ENCODE measurements around the gene BIVM. TPM values are rescaled to one million over a fixed set of nuclear protein-coding genes. Genes with fewer than 3 reads are reported as not detected.
"Not testable (repeated sequence)": the region's sequence is repeated elsewhere in the genome, so short reads cannot be mapped to it uniquely, and the experiment has no call there.

BIVM gene
- total and polyA plus RNA-seq, 12 donors, result 6.1 to 32.9 (median 15.9) TPM

GRCh38 chr13:102777736-102778135 lies 21.2 kb upstream of the BIVM start:
- H3K27me3 ChIP-seq, result no peaks in the 10 kb centered on the region
- no peaks in the 10 kb centered on the region for H3K36me3 ChIP-seq (replicated peaks in 1 of 2)
- H3K4me3 ChIP-seq, result no peak overlapping the region
- H3K9me3 ChIP-seq (replicated peaks in 1 of 3), result no peaks in the 10 kb centered on the region
- TF ChIP-seq CTCF (IDR thresholded peaks at IDR 0.05) (no peak), POLR2A (IDR thresholded peaks at IDR 0.05) (no peak)
- peaks cover 0 to 3% of the 10 kb centered on the region in 2 donors for H3K4me1 ChIP-seq (replicated peaks in 1 of 2)
- no peak overlapping the region for H3K27ac ChIP-seq
- no peak for DNase-seq
- WGBS, 4 donors, result 80 to 85% (median 84%) methylated on average over 3 of the region's 3 CpGs
- intact Hi-C loops (cut with DNase I), result no loop called here

- WGBS, 4 donors, result 66 to 75% (median 69%) methylated on average over 5 of the region's 5 CpGs
- Histone ChIP-seq H3K27me3 (no peaks in the 10 kb centered on the region), H3K9me3 (replicated peaks in 1 of 3) (no peaks in the 10 kb centered on the region), H3K27ac (no peak overlapping the region), H3K36me3 (replicated peaks in 1 of 2) (no peaks in the 10 kb centered on the region), H3K4me1 (replicated peaks in 1 of 2) (no peaks in the 10 kb centered on the region), H3K4me3 (no peak overlapping the region)
- intact Hi-C loops (cut with DNase I), result no loop called here
- TF ChIP-seq POLR2A (IDR thresholded peaks at IDR 0.05) (no peak), CTCF (IDR thresholded peaks at IDR 0.05) (no peak)
- DNase-seq, result no peak
Measured at GRCh38 chr13:102779436-102780159, 19.3 kb upstream of the BIVM start.

GRCh38 chr13:102780656-102781055 lies 18.3 kb upstream of the BIVM start:
- intact Hi-C loops (cut with DNase I), result not testable (repeated sequence)

GRCh38 chr13:102781591-102781990 lies 17.3 kb upstream of the BIVM start:
- intact Hi-C loops (cut with DNase I), result no loop called here
- Histone ChIP-seq H3K27ac (no peak overlapping the region), H3K9me3 (replicated peaks in 1 of 3) (no peaks in the 10 kb centered on the region), H3K36me3 (replicated peaks in 1 of 2) (no peaks in the 10 kb centered on the region), H3K27me3 (no peaks in the 10 kb centered on the region), H3K4me3 (no peak overlapping the region), H3K4me1 (replicated peaks in 1 of 2) (no peaks in the 10 kb centered on the region)
- 97 to 100% (median 98%) methylated on average over 1 of the region's 1 CpG; no CpG with 5 or more reads in 1 of the 4 donors for WGBS, 4 donors
- DNase-seq, result no peak
- no peak for TF ChIP-seq POLR2A (IDR thresholded peaks at IDR 0.05)
- TF ChIP-seq CTCF (IDR thresholded peaks at IDR 0.05), result no peak

More at GRCh38 chr13:102780656-102781055, 18.3 kb upstream of the BIVM start:
- not testable (repeated sequence) for H3K4me3 ChIP-seq; DNase-seq; H3K27me3 ChIP-seq; H3K4me1 ChIP-seq (replicated peaks in 1 of 2); H3K27ac ChIP-seq; H3K36me3 ChIP-seq (replicated peaks in 1 of 2); H3K9me3 ChIP-seq (replicated peaks in 1 of 3)
- WGBS, 4 donors, result 78 to 93% (median 85%) methylated on average over 4 of the region's 4 CpGs

DNA sequence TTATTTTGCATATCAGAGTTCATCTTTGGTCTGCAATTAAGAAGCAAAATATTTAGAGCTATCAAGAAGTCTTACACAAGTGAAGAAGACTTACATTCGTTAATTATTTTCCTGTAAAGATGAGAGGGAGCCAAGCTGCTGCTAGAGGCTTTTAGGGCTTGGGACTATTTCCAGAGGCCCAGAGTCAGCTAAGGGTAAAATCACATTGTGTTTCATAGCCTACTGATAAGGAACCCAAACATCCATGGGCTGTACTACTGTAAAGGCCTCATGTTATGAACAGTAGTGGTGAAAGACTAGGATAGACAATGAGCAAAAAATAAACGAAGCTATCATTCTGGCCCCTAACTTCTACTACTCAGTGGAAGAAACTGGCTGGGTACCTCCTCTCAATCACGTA lies 14.4 kb upstream of the BIVM start:
- Histone ChIP-seq H3K36me3 (replicated peaks in 1 of 2) (peaks cover 0 to 8% of the 10 kb centered on the region in 2 donors), H3K9me3 (replicated peaks in 1 of 3) (no peaks in the 10 kb centered on the region), H3K4me1 (replicated peaks in 1 of 2) (no peaks in the 10 kb centered on the region), H3K4me3 (no peak overlapping the region), H3K27me3 (no peaks in the 10 kb centered on the region), H3K27ac (no peak overlapping the region)
- TF ChIP-seq CTCF (IDR thresholded peaks at IDR 0.05) (no peak), POLR2A (IDR thresholded peaks at IDR 0.05) (no peak)
- no peak for DNase-seq
- WGBS, 4 donors, result 77 to 88% (median 80%) methylated on average over 3 of the region's 3 CpGs
- intact Hi-C loops (cut with DNase I), result no loop called here
